ENCODE measurements around the gene GALNT5.

DNA sequence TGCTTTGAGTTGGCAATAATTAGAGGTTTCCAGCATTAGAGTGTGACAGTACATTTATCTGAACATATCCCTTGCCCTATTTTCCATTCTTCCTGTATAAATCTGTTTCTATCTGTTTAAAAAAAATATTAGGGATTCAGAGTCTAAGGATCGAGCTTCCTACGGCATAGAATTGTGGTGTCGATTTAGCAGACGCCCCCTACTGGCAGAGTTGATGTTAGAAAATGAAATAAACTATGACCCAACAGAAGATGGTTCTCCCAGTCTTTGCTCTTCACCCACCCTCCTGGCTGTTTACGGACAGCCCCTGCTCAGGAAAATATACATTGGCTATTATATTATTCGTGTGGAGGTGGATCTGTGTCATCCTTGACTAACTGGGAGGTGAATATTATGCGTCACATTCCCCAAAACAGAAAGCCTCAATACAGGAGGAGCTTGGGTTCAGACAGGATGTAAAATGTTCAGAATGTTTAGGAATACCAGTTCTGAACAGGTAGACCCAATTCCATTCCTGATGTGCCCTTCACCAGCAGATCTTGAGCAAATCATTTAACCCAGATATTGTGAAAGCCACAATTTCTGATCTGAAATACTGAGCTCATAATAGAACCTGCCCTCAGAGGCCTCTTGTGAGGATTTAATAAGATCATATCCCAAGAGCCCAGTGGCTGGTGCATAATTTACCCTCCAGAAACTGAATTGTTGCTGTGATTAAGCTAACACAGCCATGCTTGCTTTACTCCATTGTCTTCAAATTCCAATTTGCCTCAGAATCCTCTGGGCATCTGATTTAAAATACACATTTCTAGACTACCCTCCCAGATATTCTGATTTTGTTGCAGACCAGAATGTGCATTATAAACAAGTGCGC lies 78.9 kb downstream of the GALNT5 start:
- TF ChIP-seq, protein P1, sequence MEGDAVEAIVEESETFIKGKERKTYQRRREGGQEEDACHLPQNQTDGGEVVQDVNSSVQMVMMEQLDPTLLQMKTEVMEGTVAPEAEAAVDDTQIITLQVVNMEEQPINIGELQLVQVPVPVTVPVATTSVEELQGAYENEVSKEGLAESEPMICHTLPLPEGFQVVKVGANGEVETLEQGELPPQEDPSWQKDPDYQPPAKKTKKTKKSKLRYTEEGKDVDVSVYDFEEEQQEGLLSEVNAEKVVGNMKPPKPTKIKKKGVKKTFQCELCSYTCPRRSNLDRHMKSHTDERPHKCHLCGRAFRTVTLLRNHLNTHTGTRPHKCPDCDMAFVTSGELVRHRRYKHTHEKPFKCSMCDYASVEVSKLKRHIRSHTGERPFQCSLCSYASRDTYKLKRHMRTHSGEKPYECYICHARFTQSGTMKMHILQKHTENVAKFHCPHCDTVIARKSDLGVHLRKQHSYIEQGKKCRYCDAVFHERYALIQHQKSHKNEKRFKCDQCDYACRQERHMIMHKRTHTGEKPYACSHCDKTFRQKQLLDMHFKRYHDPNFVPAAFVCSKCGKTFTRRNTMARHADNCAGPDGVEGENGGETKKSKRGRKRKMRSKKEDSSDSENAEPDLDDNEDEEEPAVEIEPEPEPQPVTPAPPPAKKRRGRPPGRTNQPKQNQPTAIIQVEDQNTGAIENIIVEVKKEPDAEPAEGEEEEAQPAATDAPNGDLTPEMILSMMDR (IDR thresholded peaks at IDR 0.05; ENCODE audit: extremely low read depth in 1 of 2, insufficient read depth in 1 of 2, low read depth in 1 of 2, low read length in 2 of 2) = peak; percentile 53 to 74
- no peak for TF ChIP-seq POLR2AphosphoS5 (IDR thresholded peaks at IDR 0.05; ENCODE audit: insufficient read depth, low read depth, low read length)
- no peak for TF ChIP-seq JUN (IDR thresholded peaks at IDR 0.05; ENCODE audit: borderline replicate concordance, insufficient read depth, insufficient read length, low read depth)
- TF ChIP-seq EZH2 (IDR thresholded peaks at IDR 0.05; ENCODE audit: borderline replicate concordance, low read depth, low read length, severe bottlenecking) = no peak
- no peak for TF ChIP-seq POLR2A (IDR thresholded peaks at IDR 0.05; ENCODE audit: low read depth, low read length)
